ENCODE measurements around the gene ACO2.
A peak's percentile ranks its signal among the peaks of the same experiment; 100 is the strongest.

The ACO2 gene

GRCh38 chr22:41446639-41447434, 22.1 kb upstream of the ACO2 start, which contains the start of gene TOB2 (continued):
- 0 out of 2 replicates have a peak, but pooled peaks have one; percentile 28 for TF ChIP-seq PRDM2 (tag by site-specific recombination; IDR thresholded peaks at IDR 0.05; ENCODE audit: borderline replicate concordance)

GRCh38 chr22:41447435-41448188, 21.3 kb upstream of the ACO2 start:
- H3K4me1 ChIP-seq (ENCODE audit: control insufficient read depth, insufficient read depth, low read length): no peaks in the 10 kb centered on the region
- H3K9me3 ChIP-seq (ENCODE audit: control insufficient read depth, insufficient read depth, low read depth, low read length): no peaks in the 10 kb centered on the region
- peak overlapping the region; percentile 100 for H3K27ac ChIP-seq (ENCODE audit: extremely low read depth, low read depth, low read length)
- CTCF ChIA-PET: interaction anchor here (0.5 to 5.3 kb wide), 7 partner anchors 17 to 165 kb away, joined by 3 to 33 read pairs (median 4); no protein-coding TSS in a partner anchor
- H3K36me3 ChIP-seq (ENCODE audit: control insufficient read depth in 2 of 2, insufficient read depth in 1 of 2, low read length in 2 of 2): peaks cover 0 to 26% of the 10 kb centered on the region in 2 experiments; a peak in 2 of 3 replicates
- H3K4me3 ChIP-seq (ENCODE audit: low read depth, low read length): peak overlapping the region; percentile 90
- POLR2A ChIA-PET: interaction anchor here (0.6 to 8.3 kb wide), 50 partner anchors 9 to 499 kb away, joined by 3 to 214 read pairs (median 6); partner anchors contain the start of genes ACO2, CENPM, CSDC2 and DESI1
- TF ChIP-seq ZNF621 (tag by site-specific recombination; IDR thresholded peaks at IDR 0.05) (no peak), ZFP69B (tag by site-specific recombination; IDR thresholded peaks at IDR 0.05) (0 out of 2 replicates have a peak, but pooled peaks have one; percentile 49), TSHZ1 (tag by site-specific recombination; IDR thresholded peaks at IDR 0.05; ENCODE audit: borderline replicate concordance) (no peak), ZNF148 (tag by site-specific recombination; IDR thresholded peaks at IDR 0.05; ENCODE audit: borderline replicate concordance) (no peak), SETDB1 (IDR thresholded peaks at IDR 0.05; ENCODE audit: insufficient read length, low read length) (no peak), ZSCAN18 (tag by site-specific recombination; IDR thresholded peaks at IDR 0.05) (0 out of 2 replicates have a peak, but pooled peaks have one; percentile 41), ZNF660 (tag by site-specific recombination; IDR thresholded peaks at IDR 0.05) (no peak), ZNF561 (tag by site-specific recombination; IDR thresholded peaks at IDR 0.05; ENCODE audit: borderline replicate concordance) (peak; percentile 19; the same call in 1 of the 2 replicates), ZNF580 (tag by site-specific recombination; IDR thresholded peaks at IDR 0.05) (no peak), ZBTB44 (tag by site-specific recombination; IDR thresholded peaks at IDR 0.05) (no peak), ZNF221 (tag by site-specific recombination; IDR thresholded peaks at IDR 0.05; ENCODE audit: borderline replicate concordance) (no peak), ZNF707 (tag by site-specific recombination; IDR thresholded peaks at IDR 0.05) (peak; percentile 49; the same call in 1 of the 2 replicates), OVOL3 (tag by site-specific recombination; IDR thresholded peaks at IDR 0.05) (no peak; the same call in 1 of the 2 replicates), MZF1 (tag by site-specific recombination; IDR thresholded peaks at IDR 0.05; ENCODE audit: borderline replicate concordance) (peak; percentile 60; the same call in 1 of the 2 replicates), ZXDB (tag by site-specific recombination; IDR thresholded peaks at IDR 0.05) (no peak)
